NT2/D1 (cell line): Measurements from ENCODE around the gene TBXT.

Source experiments
- SUZ12 ChIP-seq: IDR thresholded peaks from 2 replicates; pipeline ENCODE4 v1.6.1; 2011; ENCODE audit not compliant: insufficient read length, insufficient read depth; ENCODE audit errors: extremely low read depth
- YY1 ChIP-seq: IDR thresholded peaks from 2 replicates; pipeline ENCODE4 v1.6.1; 2011; ENCODE audit not compliant: insufficient read length, insufficient read depth
- ZNF274 ChIP-seq: IDR thresholded peaks from 2 replicates; pipeline ENCODE4 v1.6.1; 2011; ENCODE audit warnings: mild to moderate bottlenecking, low read depth, low read length

GRCh38 chr6:166153966-166154365, 13.7 kb downstream of the TBXT start:
- no peak for TF ChIP-seq YY1
- no peak for TF ChIP-seq ZNF274
- no peak for TF ChIP-seq SUZ12
